Measurements from ENCODE around the gene ESYT3.

- TF ChIP-seq POLR2A (IDR thresholded peaks at IDR 0.05; ENCODE audit: extremely low read depth, insufficient read length) = no peak
- no peak for TF ChIP-seq CTCF (IDR thresholded peaks at IDR 0.05; ENCODE audit: low read depth, low read length)
- TF ChIP-seq MAX (IDR thresholded peaks at IDR 0.05; ENCODE audit: low read depth, low read length) = no peak
Measured at GRCh38 chr3:138445654-138446053, 11.2 kb downstream of the ESYT3 start.
